ENCODE measurements around the gene FNDC4.
"Not testable (repeated sequence)": the region's sequence is repeated elsewhere in the genome, so short reads cannot be mapped to it uniquely, and the experiment has no call there.

Gene FNDC4

GRCh38 chr2:27494944-27495554 is at the start of gene FNDC4:
Gene FNDC4, minus strand, starts transcription at chr2:27495200. Its CDS starts 521 bp downstream, at chr2:27494679.
- H3K4me3 ChIP-seq (ENCODE audit: low read depth, low read length) = peak within 1 kb of the TSS; percentile 75
- DNase-seq (ENCODE audit: low read depth) = no peak

GRCh38 chr2:27544143-27544821 is 49.3 kb upstream of the FNDC4 start:
- DNase-seq (ENCODE audit: low read depth) = no peak

GRCh38 chr2:27539649-27540048 is 44.6 kb upstream of the FNDC4 start:
- not testable (repeated sequence) for DNase-seq (ENCODE audit: low read depth); H3K4me3 ChIP-seq (ENCODE audit: low read depth, low read length)

More at GRCh38 chr2:27544143-27544821, 49.3 kb upstream of the FNDC4 start:
- no peak overlapping the region for H3K4me3 ChIP-seq (ENCODE audit: low read depth, low read length)

GRCh38 chr2:27538839-27539450 is 43.9 kb upstream of the FNDC4 start:
- not testable (repeated sequence) for DNase-seq (ENCODE audit: low read depth); H3K4me3 ChIP-seq (ENCODE audit: low read depth, low read length)

GRCh38 chr2:27537287-27537686 is 42.3 kb upstream of the FNDC4 start:
- no peak overlapping the region for H3K4me3 ChIP-seq (ENCODE audit: low read depth, low read length)
- DNase-seq (ENCODE audit: low read depth) = no peak

GRCh38 chr2:27531983-27532382 is 37.0 kb upstream of the FNDC4 start:
- DNase-seq (ENCODE audit: low read depth) = no peak
- H3K4me3 ChIP-seq (ENCODE audit: low read depth, low read length) = no peak overlapping the region

- DNase-seq (ENCODE audit: low read depth) = no peak
Observed at GRCh38 chr2:27527182-27527581, 32.2 kb upstream of the FNDC4 start.

GRCh38 chr2:27522400-27522945 is 27.5 kb upstream of the FNDC4 start:
- no peak overlapping the region for H3K4me3 ChIP-seq (ENCODE audit: low read depth, low read length)
- no peak for DNase-seq (ENCODE audit: low read depth)

More at GRCh38 chr2:27527182-27527581, 32.2 kb upstream of the FNDC4 start:
- no peak overlapping the region for H3K4me3 ChIP-seq (ENCODE audit: low read depth, low read length)

GRCh38 chr2:27520316-27520715 is 25.3 kb upstream of the FNDC4 start:
- no peak overlapping the region for H3K4me3 ChIP-seq (ENCODE audit: low read depth, low read length)
- no peak for DNase-seq (ENCODE audit: low read depth)

GRCh38 chr2:27518782-27519113 is 23.7 kb upstream of the FNDC4 start:
- DNase-seq (ENCODE audit: low read depth) = no peak
- H3K4me3 ChIP-seq (ENCODE audit: low read depth, low read length) = no peak overlapping the region

- DNase-seq (ENCODE audit: low read depth) = no peak
- no peak overlapping the region for H3K4me3 ChIP-seq (ENCODE audit: low read depth, low read length)
Observed at GRCh38 chr2:27518113-27518781, 23.2 kb upstream of the FNDC4 start.

- no peak overlapping the region for H3K4me3 ChIP-seq (ENCODE audit: low read depth, low read length)
- DNase-seq (ENCODE audit: low read depth) = peak; percentile 33
Observed at GRCh38 chr2:27509326-27509725, 14.3 kb upstream of the FNDC4 start.

- DNase-seq (ENCODE audit: low read depth) = no peak
- H3K4me3 ChIP-seq (ENCODE audit: low read depth, low read length) = no peak overlapping the region
Observed at GRCh38 chr2:27507293-27507692, 12.3 kb upstream of the FNDC4 start.

GRCh38 chr2:27506587-27506986 is 11.6 kb upstream of the FNDC4 start:
- H3K4me3 ChIP-seq (ENCODE audit: low read depth, low read length) = no peak overlapping the region
- no peak for DNase-seq (ENCODE audit: low read depth)

- no peak for DNase-seq (ENCODE audit: low read depth)
- no peak overlapping the region for H3K4me3 ChIP-seq (ENCODE audit: low read depth, low read length)
Observed at GRCh38 chr2:27502142-27502541, 7.1 kb upstream of the FNDC4 start.

- H3K4me3 ChIP-seq (ENCODE audit: low read depth, low read length) = no peak overlapping the region
- no peak for DNase-seq (ENCODE audit: low read depth)
Observed at GRCh38 chr2:27501042-27501441, 6.0 kb upstream of the FNDC4 start.

- H3K4me3 ChIP-seq (ENCODE audit: low read depth, low read length) = no peak overlapping the region
Observed at GRCh38 chr2:27498975-27499374, 4.0 kb upstream of the FNDC4 start.

GRCh38 chr2:27497288-27497627 is 2.3 kb upstream of the FNDC4 start:
- no peak overlapping the region for H3K4me3 ChIP-seq (ENCODE audit: low read depth, low read length)
- no peak for DNase-seq (ENCODE audit: low read depth)

More at GRCh38 chr2:27498975-27499374, 4.0 kb upstream of the FNDC4 start:
- no peak for DNase-seq (ENCODE audit: low read depth)

- peak within 1 kb of the TSS; percentile 75 for H3K4me3 ChIP-seq (ENCODE audit: low read depth, low read length)
- no peak for DNase-seq (ENCODE audit: low read depth)
Observed at GRCh38 chr2:27496357-27497287, 1.6 kb upstream of the FNDC4 start, which contains the start of gene GCKR. Gene GCKR, plus strand, starts transcription at chr2:27496839. Its CDS starts 66 bp downstream, at chr2:27496905.
